ENCODE measurements around the gene MSL3B.

MSL3B gene

DNA sequence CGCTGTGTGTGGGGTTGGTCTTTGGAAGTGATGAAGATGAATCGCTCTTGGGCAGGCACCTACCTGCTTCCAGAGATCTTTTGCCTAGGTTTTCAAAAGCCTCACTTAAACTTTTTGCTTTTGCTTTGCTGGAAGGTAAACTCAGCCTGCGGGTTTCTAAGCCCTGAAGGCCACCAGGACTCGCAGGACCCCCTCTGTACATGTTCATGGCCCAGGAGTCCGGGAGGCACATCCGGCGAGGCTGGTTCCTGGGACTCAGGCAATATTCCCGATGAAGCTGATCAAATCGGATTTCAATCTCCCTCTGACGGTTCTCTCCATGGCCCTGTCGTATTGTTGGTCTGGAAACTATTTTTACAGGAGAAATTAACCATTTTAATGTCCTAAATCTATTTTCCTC lies 27.0 kb downstream of the MSL3B start:
- no peaks in the 10 kb centered on the region for H3K9me3 ChIP-seq (ENCODE audit: control extremely low read depth in 1 of 5, control insufficient read depth in 4 of 5, insufficient read depth in 2 of 5, low read depth in 1 of 5, low read length in 4 of 5)
- CTCF ChIA-PET, result interaction anchor here (2.2 kb wide), 1 partner anchor 16 kb away, joined by 5 read pairs; no protein-coding TSS in a partner anchor
- H3K27ac ChIP-seq (ENCODE audit: insufficient read depth in 1 of 2, low read depth in 1 of 2, low read length in 2 of 2, poor library complexity in 1 of 2, severe bottlenecking in 2 of 2), result no peak overlapping the region
- no peak overlapping the region for H3K4me3 ChIP-seq (ENCODE audit: control insufficient read depth in 1 of 7, extremely low read depth in 1 of 7, insufficient read depth in 4 of 7, low read depth in 2 of 7, low read length in 6 of 7)
- H3K4me1 ChIP-seq (ENCODE audit: control extremely low read depth in 1 of 4, control insufficient read depth in 4 of 4, insufficient read depth in 4 of 4, low read length in 3 of 4), result no peaks in the 10 kb centered on the region
- peaks cover 31 to 95% (median 63%) of the 10 kb centered on the region in 4 experiments for H3K36me3 ChIP-seq (ENCODE audit: control insufficient read depth in 4 of 4, insufficient read depth in 4 of 4, low read length in 3 of 4)
- DNase-seq, result no peak
- POLR2A ChIA-PET, result no interaction called here
- WGBS (ENCODE audit: insufficient coverage), result 98% methylated on average over 8 of the region's 11 CpGs
- H3K27me3 ChIP-seq (replicated peaks in 2 of 5; ENCODE audit: control insufficient read depth in 4 of 5, insufficient read depth in 5 of 5, low read length in 4 of 5), result no peaks in the 10 kb centered on the region

DNA sequence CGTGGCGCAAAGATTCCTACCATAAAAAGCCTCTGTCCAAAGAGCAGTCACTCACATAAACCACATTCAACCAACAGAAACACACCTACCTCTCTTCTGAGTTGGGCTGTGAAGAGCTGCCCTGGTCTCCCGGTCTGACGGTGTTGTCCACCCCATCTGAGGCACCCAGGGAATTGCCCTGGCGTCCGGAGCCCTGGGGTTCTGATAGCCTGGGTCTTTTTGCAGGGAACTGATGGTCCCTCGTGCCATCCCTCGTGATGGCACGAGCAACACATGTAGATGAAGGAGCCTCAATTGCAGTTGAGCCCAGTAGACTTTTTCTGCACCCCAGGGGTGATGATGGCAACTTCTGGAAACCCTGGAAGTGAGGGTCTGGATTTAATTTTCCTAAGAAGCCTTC lies 27.7 kb downstream of the MSL3B start:
- no peak for DNase-seq

DNA sequence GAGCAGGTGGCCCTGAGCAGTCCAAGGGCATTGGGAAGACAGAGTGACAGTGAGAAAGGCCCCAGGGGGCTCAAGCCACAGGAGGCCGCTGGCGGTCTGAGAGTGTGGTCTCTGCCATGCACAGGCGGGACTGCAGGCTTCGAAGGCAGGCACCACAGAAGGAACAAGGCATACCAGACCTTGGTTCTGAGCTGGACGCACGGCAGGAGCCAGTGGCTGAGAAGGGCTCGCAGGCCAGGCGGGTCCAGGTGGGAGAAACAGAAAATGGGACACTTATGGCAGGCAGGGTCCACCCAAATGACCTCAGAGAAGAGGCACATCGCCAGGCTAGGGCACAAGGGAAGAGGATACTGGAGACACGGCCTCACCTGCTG lies 28.8 kb downstream of the MSL3B start:
- H3K36me3 ChIP-seq (ENCODE audit: control insufficient read depth in 4 of 4, insufficient read depth in 4 of 4, low read length in 3 of 4), result peaks cover 29 to 94% (median 63%) of the 10 kb centered on the region in 4 experiments
- no peak for DNase-seq
- POLR2A ChIA-PET, result no interaction called here
- CTCF ChIA-PET, result no interaction called here
- no peaks in the 10 kb centered on the region for H3K27me3 ChIP-seq (replicated peaks in 2 of 5; ENCODE audit: control insufficient read depth in 4 of 5, insufficient read depth in 5 of 5, low read length in 4 of 5)
- H3K27ac ChIP-seq (ENCODE audit: insufficient read depth in 1 of 2, low read depth in 1 of 2, low read length in 2 of 2, poor library complexity in 1 of 2, severe bottlenecking in 2 of 2), result no peak overlapping the region
- 98% methylated on average over 8 of the region's 10 CpGs for WGBS (ENCODE audit: insufficient coverage)
- no peaks in the 10 kb centered on the region for H3K9me3 ChIP-seq (ENCODE audit: control extremely low read depth in 1 of 5, control insufficient read depth in 4 of 5, insufficient read depth in 2 of 5, low read depth in 1 of 5, low read length in 4 of 5)
- no peak overlapping the region for H3K4me3 ChIP-seq (ENCODE audit: control insufficient read depth in 1 of 7, extremely low read depth in 1 of 7, insufficient read depth in 4 of 7, low read depth in 2 of 7, low read length in 6 of 7)
- no peaks in the 10 kb centered on the region for H3K4me1 ChIP-seq (ENCODE audit: control extremely low read depth in 1 of 4, control insufficient read depth in 4 of 4, insufficient read depth in 4 of 4, low read length in 3 of 4)

More for the DNA sequence above, 27.7 kb downstream of the MSL3B start:
- Histone ChIP-seq H3K36me3 (ENCODE audit: control insufficient read depth in 4 of 4, insufficient read depth in 4 of 4, low read length in 3 of 4) (peaks cover 33 to 95% (median 65%) of the 10 kb centered on the region in 4 experiments), H3K4me3 (ENCODE audit: control insufficient read depth in 1 of 7, extremely low read depth in 1 of 7, insufficient read depth in 4 of 7, low read depth in 2 of 7, low read length in 6 of 7) (no peak overlapping the region), H3K4me1 (ENCODE audit: control extremely low read depth in 1 of 4, control insufficient read depth in 4 of 4, insufficient read depth in 4 of 4, low read length in 3 of 4) (no peaks in the 10 kb centered on the region), H3K27me3 (replicated peaks in 2 of 5; ENCODE audit: control insufficient read depth in 4 of 5, insufficient read depth in 5 of 5, low read length in 4 of 5) (no peaks in the 10 kb centered on the region), H3K9me3 (ENCODE audit: control extremely low read depth in 1 of 5, control insufficient read depth in 4 of 5, insufficient read depth in 2 of 5, low read depth in 1 of 5, low read length in 4 of 5) (no peaks in the 10 kb centered on the region), H3K27ac (ENCODE audit: insufficient read depth in 1 of 2, low read depth in 1 of 2, low read length in 2 of 2, poor library complexity in 1 of 2, severe bottlenecking in 2 of 2) (no peak overlapping the region)
- WGBS (ENCODE audit: insufficient coverage), result 94% methylated on average over 7 of the region's 9 CpGs
- ChIA-PET CTCF (no interaction called here), POLR2A (no interaction called here)

DNA sequence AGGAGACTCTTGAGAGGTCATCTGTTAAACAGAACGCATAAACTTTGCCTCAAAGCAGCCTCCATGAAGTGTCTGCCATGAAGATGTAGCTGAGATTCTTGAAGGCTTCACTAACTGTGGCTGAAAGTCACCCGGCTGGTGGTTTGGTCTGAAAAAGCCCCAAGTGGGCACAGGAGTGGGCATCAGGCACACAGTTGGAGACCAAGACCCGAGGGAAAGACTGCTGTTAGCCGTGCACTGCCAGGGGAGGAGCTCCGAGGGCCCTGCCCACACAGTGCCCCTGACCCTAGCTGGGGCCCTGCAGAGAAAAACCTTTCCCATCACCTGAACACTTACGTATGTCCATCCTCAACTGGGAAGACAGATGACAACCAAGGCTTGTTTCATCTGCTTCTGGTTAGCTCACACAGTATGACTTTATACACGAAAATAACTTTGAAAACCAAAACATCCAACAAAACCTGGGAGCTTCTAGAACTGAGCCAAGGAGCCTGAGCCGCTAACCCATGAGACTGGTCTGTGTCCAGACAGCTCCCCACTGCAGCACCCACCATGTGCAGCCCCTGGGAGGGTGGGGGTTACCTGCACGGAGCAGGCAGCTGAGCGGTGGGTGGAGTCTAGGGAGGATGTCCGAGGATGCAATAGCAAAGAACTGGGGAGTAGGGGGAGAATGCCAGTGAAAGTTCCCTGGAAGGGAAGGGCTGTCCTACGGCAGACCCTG lies 29.3 kb downstream of the MSL3B start:
- ChIA-PET POLR2A (no interaction called here), CTCF (no interaction called here)
- H3K36me3 ChIP-seq (ENCODE audit: control insufficient read depth in 4 of 4, insufficient read depth in 4 of 4, low read length in 3 of 4), result peaks cover 29 to 93% (median 60%) of the 10 kb centered on the region in 4 experiments
- H3K4me1 ChIP-seq (ENCODE audit: control extremely low read depth in 1 of 4, control insufficient read depth in 4 of 4, insufficient read depth in 4 of 4, low read length in 3 of 4), result no peaks in the 10 kb centered on the region
- H3K27me3 ChIP-seq (replicated peaks in 2 of 5; ENCODE audit: control insufficient read depth in 4 of 5, insufficient read depth in 5 of 5, low read length in 4 of 5), result no peaks in the 10 kb centered on the region
- no peak overlapping the region for H3K4me3 ChIP-seq (ENCODE audit: control insufficient read depth in 1 of 7, extremely low read depth in 1 of 7, insufficient read depth in 4 of 7, low read depth in 2 of 7, low read length in 6 of 7)
- H3K9me3 ChIP-seq (ENCODE audit: control extremely low read depth in 1 of 5, control insufficient read depth in 4 of 5, insufficient read depth in 2 of 5, low read depth in 1 of 5, low read length in 4 of 5), result no peaks in the 10 kb centered on the region
- no peak overlapping the region for H3K27ac ChIP-seq (ENCODE audit: insufficient read depth in 1 of 2, low read depth in 1 of 2, low read length in 2 of 2, poor library complexity in 1 of 2, severe bottlenecking in 2 of 2)
- WGBS (ENCODE audit: insufficient coverage), result 98% methylated on average over 11 of the region's 12 CpGs
- no peak for DNase-seq

DNA sequence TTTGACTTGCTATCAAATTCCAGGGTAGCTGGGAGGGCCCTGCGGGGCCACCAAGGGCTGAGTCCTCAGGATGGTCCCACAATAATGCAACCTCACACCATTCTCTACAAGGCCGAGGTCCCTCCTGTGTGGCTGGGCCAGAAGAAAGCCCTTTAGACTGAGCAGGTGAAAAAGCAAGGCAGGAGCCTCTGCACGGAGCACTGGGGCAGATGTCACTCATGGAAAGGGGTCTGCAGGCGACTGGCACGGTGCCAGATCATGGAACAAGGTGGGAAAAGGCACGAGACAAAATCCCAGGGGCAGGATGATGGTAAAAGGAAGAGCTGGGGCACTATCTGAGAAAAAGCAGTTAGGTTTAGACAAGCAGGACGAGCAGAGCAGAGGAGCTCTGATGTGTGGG lies 29.9 kb downstream of the MSL3B start:
- 88% methylated on average over 5 of the region's 7 CpGs for WGBS (ENCODE audit: insufficient coverage)
- Histone ChIP-seq H3K27ac (ENCODE audit: insufficient read depth in 1 of 2, low read depth in 1 of 2, low read length in 2 of 2, poor library complexity in 1 of 2, severe bottlenecking in 2 of 2) (no peak overlapping the region), H3K4me3 (ENCODE audit: control insufficient read depth in 1 of 7, extremely low read depth in 1 of 7, insufficient read depth in 4 of 7, low read depth in 2 of 7, low read length in 6 of 7) (no peak overlapping the region), H3K9me3 (ENCODE audit: control extremely low read depth in 1 of 5, control insufficient read depth in 4 of 5, insufficient read depth in 2 of 5, low read depth in 1 of 5, low read length in 4 of 5) (no peaks in the 10 kb centered on the region), H3K4me1 (ENCODE audit: control extremely low read depth in 1 of 4, control insufficient read depth in 4 of 4, insufficient read depth in 4 of 4, low read length in 3 of 4) (no peaks in the 10 kb centered on the region), H3K27me3 (replicated peaks in 2 of 5; ENCODE audit: control insufficient read depth in 4 of 5, insufficient read depth in 5 of 5, low read length in 4 of 5) (no peaks in the 10 kb centered on the region), H3K36me3 (ENCODE audit: control insufficient read depth in 4 of 4, insufficient read depth in 4 of 4, low read length in 3 of 4) (peaks cover 26 to 87% (median 56%) of the 10 kb centered on the region in 4 experiments)
- no peak for DNase-seq
- ChIA-PET CTCF (no interaction called here), POLR2A (no interaction called here)

DNA sequence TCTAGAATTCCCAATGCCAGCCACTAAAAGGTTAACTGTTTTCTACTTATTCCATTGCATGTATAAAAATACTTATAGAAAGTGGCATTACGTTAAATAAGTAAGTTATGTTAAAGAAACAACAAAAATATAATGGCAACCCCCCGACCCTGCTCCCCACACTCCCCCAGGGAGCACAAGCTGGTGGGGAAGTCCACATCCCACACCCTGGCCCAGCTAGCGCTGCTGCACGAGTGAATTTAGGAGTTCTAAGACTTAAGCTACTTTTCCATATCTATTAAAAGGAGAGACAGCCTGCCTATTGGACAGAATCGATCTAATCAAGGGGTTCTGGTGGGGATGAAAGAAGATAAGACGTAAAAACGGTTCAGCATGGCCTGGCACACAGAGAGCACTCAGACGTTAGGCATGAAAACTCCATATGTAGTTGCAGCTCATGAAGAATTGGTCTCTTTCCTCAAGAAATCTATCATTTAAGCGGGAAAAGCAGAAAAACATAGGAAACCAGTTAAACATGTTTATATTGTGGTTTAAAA lies 30.4 kb downstream of the MSL3B start:
- 97% methylated on average over 5 of the region's 9 CpGs for WGBS (ENCODE audit: insufficient coverage)
- Histone ChIP-seq H3K36me3 (ENCODE audit: control insufficient read depth in 4 of 4, insufficient read depth in 4 of 4, low read length in 3 of 4) (peaks cover 26 to 82% (median 53%) of the 10 kb centered on the region in 4 experiments), H3K4me3 (ENCODE audit: control insufficient read depth in 1 of 7, extremely low read depth in 1 of 7, insufficient read depth in 4 of 7, low read depth in 2 of 7, low read length in 6 of 7) (no peak overlapping the region), H3K27ac (ENCODE audit: insufficient read depth in 1 of 2, low read depth in 1 of 2, low read length in 2 of 2, poor library complexity in 1 of 2, severe bottlenecking in 2 of 2) (no peak overlapping the region), H3K27me3 (replicated peaks in 2 of 5; ENCODE audit: control insufficient read depth in 4 of 5, insufficient read depth in 5 of 5, low read length in 4 of 5) (no peaks in the 10 kb centered on the region), H3K9me3 (ENCODE audit: control extremely low read depth in 1 of 5, control insufficient read depth in 4 of 5, insufficient read depth in 2 of 5, low read depth in 1 of 5, low read length in 4 of 5) (no peaks in the 10 kb centered on the region), H3K4me1 (ENCODE audit: control extremely low read depth in 1 of 4, control insufficient read depth in 4 of 4, insufficient read depth in 4 of 4, low read length in 3 of 4) (no peaks in the 10 kb centered on the region)
- DNase-seq, result no peak
- ChIA-PET POLR2A (no interaction called here), CTCF (no interaction called here)

DNA sequence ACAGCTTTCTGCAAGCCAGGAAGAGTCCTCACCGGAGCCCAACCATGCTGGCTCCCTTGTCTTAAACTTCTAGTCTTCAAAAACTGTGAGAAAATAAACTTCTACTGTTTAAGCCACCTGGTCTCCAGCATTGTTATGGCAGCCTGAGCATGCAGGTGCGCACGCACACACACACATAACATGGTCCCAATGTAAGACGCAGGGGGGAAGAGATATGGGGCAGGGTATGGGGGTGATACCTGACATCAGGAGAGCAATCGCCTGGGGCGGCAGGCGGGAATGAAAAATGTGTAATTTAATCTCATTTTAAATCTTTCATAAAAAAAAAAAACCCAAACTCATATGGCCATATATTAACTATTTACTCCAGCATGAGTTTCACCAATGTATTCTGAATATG lies 31.8 kb downstream of the MSL3B start:
- ChIA-PET POLR2A (no interaction called here), CTCF (no interaction called here)
- H3K27me3 ChIP-seq (replicated peaks in 2 of 5; ENCODE audit: control insufficient read depth in 4 of 5, insufficient read depth in 5 of 5, low read length in 4 of 5), result no peaks in the 10 kb centered on the region
- 100% methylated on average over 1 of the region's 7 CpGs for WGBS (ENCODE audit: insufficient coverage)
- H3K27ac ChIP-seq (ENCODE audit: insufficient read depth in 1 of 2, low read depth in 1 of 2, low read length in 2 of 2, poor library complexity in 1 of 2, severe bottlenecking in 2 of 2), result no peak overlapping the region
- no peaks in the 10 kb centered on the region for H3K9me3 ChIP-seq (ENCODE audit: control extremely low read depth in 1 of 5, control insufficient read depth in 4 of 5, insufficient read depth in 2 of 5, low read depth in 1 of 5, low read length in 4 of 5)
- no peak overlapping the region for H3K4me3 ChIP-seq (ENCODE audit: control insufficient read depth in 1 of 7, extremely low read depth in 1 of 7, insufficient read depth in 4 of 7, low read depth in 2 of 7, low read length in 6 of 7)
- H3K36me3 ChIP-seq (ENCODE audit: control insufficient read depth in 4 of 4, insufficient read depth in 4 of 4, low read length in 3 of 4), result peaks cover 21 to 68% (median 43%) of the 10 kb centered on the region in 4 experiments
- no peaks in the 10 kb centered on the region for H3K4me1 ChIP-seq (ENCODE audit: control extremely low read depth in 1 of 4, control insufficient read depth in 4 of 4, insufficient read depth in 4 of 4, low read length in 3 of 4)
- DNase-seq, result no peak

All from common myeloid progenitor, CD34-positive (primary cell).